ENCODE data around the gene PRKCG.
"Not testable (repeated sequence)": the region's sequence is repeated elsewhere in the genome, so short reads cannot be mapped to it uniquely, and the experiment has no call there.

Gene PRKCG

GRCh38 chr19:53917356-53917755 lies 35.4 kb downstream of the PRKCG start:
- no peak for TF ChIP-seq PAX5 (IDR thresholded peaks at IDR 0.05; ENCODE audit: insufficient read depth, low read length, severe bottlenecking)
- no peak for TF ChIP-seq SPI1 (IDR thresholded peaks at IDR 0.05; ENCODE audit: low read depth, low read length)
- no peak for TF ChIP-seq POU2F2 (IDR thresholded peaks at IDR 0.05; ENCODE audit: low read depth, low read length)
- TF ChIP-seq POLR2AphosphoS5 (IDR thresholded peaks at IDR 0.05; ENCODE audit: low read depth, low read length), result no peak
- TF ChIP-seq POLR2A (IDR thresholded peaks at IDR 0.05; ENCODE audit: low read depth, low read length), result no peak
- TF ChIP-seq TAF1 (IDR thresholded peaks at IDR 0.05; ENCODE audit: low read depth, low read length), result no peak
- no peak for DNase-seq (ENCODE audit: insufficient read length, low spot score)
- FAIRE-seq, result no peak

- no peak for TF ChIP-seq PAX5 (IDR thresholded peaks at IDR 0.05; ENCODE audit: insufficient read depth, low read length, severe bottlenecking)
- TF ChIP-seq SPI1 (IDR thresholded peaks at IDR 0.05; ENCODE audit: low read depth, low read length), result no peak
- TF ChIP-seq TAF1 (IDR thresholded peaks at IDR 0.05; ENCODE audit: low read depth, low read length), result no peak
- no peak for TF ChIP-seq POU2F2 (IDR thresholded peaks at IDR 0.05; ENCODE audit: low read depth, low read length)
- TF ChIP-seq POLR2AphosphoS5 (IDR thresholded peaks at IDR 0.05; ENCODE audit: low read depth, low read length), result no peak
- no peak for TF ChIP-seq POLR2A (IDR thresholded peaks at IDR 0.05; ENCODE audit: low read depth, low read length)
- DNase-seq (ENCODE audit: insufficient read length, low spot score) (no peak), FAIRE-seq (no peak)
Observed at GRCh38 chr19:53927739-53928138, 45.7 kb downstream of the PRKCG start.

- DNase-seq (ENCODE audit: insufficient read length, low spot score) (no peak), FAIRE-seq (no peak)
- TF ChIP-seq POLR2AphosphoS5 (IDR thresholded peaks at IDR 0.05; ENCODE audit: low read depth, low read length) (no peak), TAF1 (IDR thresholded peaks at IDR 0.05; ENCODE audit: low read depth, low read length) (no peak), SPI1 (IDR thresholded peaks at IDR 0.05; ENCODE audit: low read depth, low read length) (no peak), POU2F2 (IDR thresholded peaks at IDR 0.05; ENCODE audit: low read depth, low read length) (no peak), PAX5 (IDR thresholded peaks at IDR 0.05; ENCODE audit: insufficient read depth, low read length, severe bottlenecking) (no peak), POLR2A (IDR thresholded peaks at IDR 0.05; ENCODE audit: low read depth, low read length) (no peak)
Observed at GRCh38 chr19:53936029-53936428, 54.0 kb downstream of the PRKCG start.

GRCh38 chr19:53942001-53942786 lies 60.2 kb downstream of the PRKCG start:
- no peak for TF ChIP-seq TAF1 (IDR thresholded peaks at IDR 0.05; ENCODE audit: low read depth, low read length)
- TF ChIP-seq POU2F2 (IDR thresholded peaks at IDR 0.05; ENCODE audit: low read depth, low read length), result no peak
- TF ChIP-seq SPI1 (IDR thresholded peaks at IDR 0.05; ENCODE audit: low read depth, low read length), result no peak
- TF ChIP-seq POLR2A (IDR thresholded peaks at IDR 0.05; ENCODE audit: low read depth, low read length), result no peak
- no peak for TF ChIP-seq PAX5 (IDR thresholded peaks at IDR 0.05; ENCODE audit: insufficient read depth, low read length, severe bottlenecking)
- no peak for TF ChIP-seq POLR2AphosphoS5 (IDR thresholded peaks at IDR 0.05; ENCODE audit: low read depth, low read length)
- no peak for FAIRE-seq
- DNase-seq (ENCODE audit: insufficient read length, low spot score), result no peak

- TF ChIP-seq PAX5 (IDR thresholded peaks at IDR 0.05; ENCODE audit: insufficient read depth, low read length, severe bottlenecking) (no peak), POLR2A (IDR thresholded peaks at IDR 0.05; ENCODE audit: low read depth, low read length) (no peak), POLR2AphosphoS5 (IDR thresholded peaks at IDR 0.05; ENCODE audit: low read depth, low read length) (no peak), SPI1 (IDR thresholded peaks at IDR 0.05; ENCODE audit: low read depth, low read length) (no peak), TAF1 (IDR thresholded peaks at IDR 0.05; ENCODE audit: low read depth, low read length) (no peak), POU2F2 (IDR thresholded peaks at IDR 0.05; ENCODE audit: low read depth, low read length) (no peak)
- DNase-seq (ENCODE audit: insufficient read length, low spot score) (no peak), FAIRE-seq (no peak)
Observed at GRCh38 chr19:53944416-53944815, 62.4 kb downstream of the PRKCG start.

- no peak for FAIRE-seq
Observed at GRCh38 chr19:53944933-53945332, 62.9 kb downstream of the PRKCG start.

GRCh38 chr19:53945441-53945840 lies 63.4 kb downstream of the PRKCG start:
- DNase-seq (ENCODE audit: insufficient read length, low spot score), result no peak
- TF ChIP-seq POLR2AphosphoS5 (IDR thresholded peaks at IDR 0.05; ENCODE audit: low read depth, low read length) (no peak), POLR2A (IDR thresholded peaks at IDR 0.05; ENCODE audit: low read depth, low read length) (no peak), TAF1 (IDR thresholded peaks at IDR 0.05; ENCODE audit: low read depth, low read length) (no peak)
- FAIRE-seq, result no peak

More at GRCh38 chr19:53944933-53945332, 62.9 kb downstream of the PRKCG start:
- TF ChIP-seq POLR2A (IDR thresholded peaks at IDR 0.05; ENCODE audit: low read depth, low read length) (no peak), SPI1 (IDR thresholded peaks at IDR 0.05; ENCODE audit: low read depth, low read length) (no peak), POU2F2 (IDR thresholded peaks at IDR 0.05; ENCODE audit: low read depth, low read length) (no peak), TAF1 (IDR thresholded peaks at IDR 0.05; ENCODE audit: low read depth, low read length) (no peak), PAX5 (IDR thresholded peaks at IDR 0.05; ENCODE audit: insufficient read depth, low read length, severe bottlenecking) (no peak), POLR2AphosphoS5 (IDR thresholded peaks at IDR 0.05; ENCODE audit: low read depth, low read length) (no peak)
- no peak for DNase-seq (ENCODE audit: insufficient read length, low spot score)

- DNase-seq (ENCODE audit: insufficient read length, low spot score) (no peak), FAIRE-seq (no peak)
- TF ChIP-seq POLR2A (IDR thresholded peaks at IDR 0.05; ENCODE audit: low read depth, low read length) (no peak), PAX5 (IDR thresholded peaks at IDR 0.05; ENCODE audit: insufficient read depth, low read length, severe bottlenecking) (no peak), TAF1 (IDR thresholded peaks at IDR 0.05; ENCODE audit: low read depth, low read length) (no peak), SPI1 (IDR thresholded peaks at IDR 0.05; ENCODE audit: low read depth, low read length) (no peak), POU2F2 (IDR thresholded peaks at IDR 0.05; ENCODE audit: low read depth, low read length) (no peak), POLR2AphosphoS5 (IDR thresholded peaks at IDR 0.05; ENCODE audit: low read depth, low read length) (no peak)
Observed at GRCh38 chr19:53945998-53946397, 64.0 kb downstream of the PRKCG start.

GRCh38 chr19:53947624-53948023 lies 65.6 kb downstream of the PRKCG start:
- no peak for FAIRE-seq
- no peak for DNase-seq (ENCODE audit: insufficient read length, low spot score)
- no peak for TF ChIP-seq POU2F2 (IDR thresholded peaks at IDR 0.05; ENCODE audit: low read depth, low read length)
- no peak for TF ChIP-seq SPI1 (IDR thresholded peaks at IDR 0.05; ENCODE audit: low read depth, low read length)
- TF ChIP-seq PAX5 (IDR thresholded peaks at IDR 0.05; ENCODE audit: insufficient read depth, low read length, severe bottlenecking), result no peak
- no peak for TF ChIP-seq POLR2A (IDR thresholded peaks at IDR 0.05; ENCODE audit: low read depth, low read length)
- no peak for TF ChIP-seq POLR2AphosphoS5 (IDR thresholded peaks at IDR 0.05; ENCODE audit: low read depth, low read length)
- no peak for TF ChIP-seq TAF1 (IDR thresholded peaks at IDR 0.05; ENCODE audit: low read depth, low read length)

GRCh38 chr19:53948611-53949010 lies 66.6 kb downstream of the PRKCG start:
- FAIRE-seq, result not testable (repeated sequence)

More at GRCh38 chr19:53948611-53949010, 66.6 kb downstream of the PRKCG start:
- not testable (repeated sequence) for DNase-seq (ENCODE audit: insufficient read length, low spot score)
